ENCODE data around the gene KCNH5. TPM values are rescaled to one million over a fixed set of nuclear protein-coding genes. Genes with fewer than 3 reads are reported as not detected.

KCNH5 gene
- total RNA-seq, 1 experiment from 2014 or later, result 1.4 TPM

DNA sequence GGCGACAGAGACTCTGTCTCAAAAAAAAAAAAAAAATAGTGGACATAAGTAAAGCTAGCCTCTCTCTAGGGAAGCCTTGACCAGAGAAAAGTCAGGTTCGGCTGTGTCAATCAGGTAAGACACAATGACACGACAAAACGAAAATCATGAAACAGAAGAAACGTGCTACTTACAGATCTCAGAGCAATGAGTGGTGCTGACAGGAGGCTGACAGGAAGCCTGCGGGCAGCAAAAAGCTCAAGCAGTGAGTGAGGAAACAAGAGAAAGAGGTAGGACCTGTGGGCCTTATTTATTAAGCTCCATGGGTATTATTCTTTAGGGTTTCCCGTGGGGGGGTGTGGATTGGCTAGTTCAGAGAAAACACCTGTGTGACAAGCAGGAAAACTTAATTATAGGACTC lies 363.1 kb downstream of the KCNH5 start:
- Histone ChIP-seq H3K4me3 (no peak overlapping the region), H2AFZ (peak overlapping the region; percentile 25; the same call in 1 of the 2 replicates), H3K4me2 (peak overlapping the region; percentile 7; the same call in 1 of the 2 replicates), H3K36me3 (ENCODE audit: low read depth) (no peaks in the 10 kb centered on the region), H3K4me1 (replicated peaks; ENCODE audit: insufficient read depth) (peaks cover 8% of the 10 kb centered on the region), H3K79me2 (ENCODE audit: low read depth) (no peaks in the 10 kb centered on the region), H3K9me2 (ENCODE audit: insufficient read depth) (no peaks in the 10 kb centered on the region), H3K9me3 (ENCODE audit: insufficient read depth, low read depth) (no peaks in the 10 kb centered on the region), H3F3A (ENCODE audit: insufficient read depth, low read depth) (no peaks in the 10 kb centered on the region), H4K20me1 (ENCODE audit: insufficient read depth) (no peaks in the 10 kb centered on the region), H3K27me3 (ENCODE audit: insufficient read depth, low read depth) (no peaks in the 10 kb centered on the region), H3K27ac (no peak overlapping the region)
- no TSS peak for BruUV-seq (replicated peaks)
- TF ChIP-seq, protein P1, sequence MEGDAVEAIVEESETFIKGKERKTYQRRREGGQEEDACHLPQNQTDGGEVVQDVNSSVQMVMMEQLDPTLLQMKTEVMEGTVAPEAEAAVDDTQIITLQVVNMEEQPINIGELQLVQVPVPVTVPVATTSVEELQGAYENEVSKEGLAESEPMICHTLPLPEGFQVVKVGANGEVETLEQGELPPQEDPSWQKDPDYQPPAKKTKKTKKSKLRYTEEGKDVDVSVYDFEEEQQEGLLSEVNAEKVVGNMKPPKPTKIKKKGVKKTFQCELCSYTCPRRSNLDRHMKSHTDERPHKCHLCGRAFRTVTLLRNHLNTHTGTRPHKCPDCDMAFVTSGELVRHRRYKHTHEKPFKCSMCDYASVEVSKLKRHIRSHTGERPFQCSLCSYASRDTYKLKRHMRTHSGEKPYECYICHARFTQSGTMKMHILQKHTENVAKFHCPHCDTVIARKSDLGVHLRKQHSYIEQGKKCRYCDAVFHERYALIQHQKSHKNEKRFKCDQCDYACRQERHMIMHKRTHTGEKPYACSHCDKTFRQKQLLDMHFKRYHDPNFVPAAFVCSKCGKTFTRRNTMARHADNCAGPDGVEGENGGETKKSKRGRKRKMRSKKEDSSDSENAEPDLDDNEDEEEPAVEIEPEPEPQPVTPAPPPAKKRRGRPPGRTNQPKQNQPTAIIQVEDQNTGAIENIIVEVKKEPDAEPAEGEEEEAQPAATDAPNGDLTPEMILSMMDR (conservative IDR thresholded peaks at IDR 0.05), result no peak
- TF ChIP-seq EZH2 (IDR thresholded peaks at IDR 0.05; ENCODE audit: low read depth), result no peak
- DNase-seq, result no peak
- ChIA-PET POLR2A (ENCODE audit: unreplicated experiment) (no interaction called here), CTCF (no interaction called here)
- intact Hi-C loops (cut with micrococcal nuclease; ENCODE audit: unreplicated experiment), result loop anchor here (10.0 kb wide), 1 partner anchor 197 kb away; no protein-coding TSS in a partner anchor

DNA sequence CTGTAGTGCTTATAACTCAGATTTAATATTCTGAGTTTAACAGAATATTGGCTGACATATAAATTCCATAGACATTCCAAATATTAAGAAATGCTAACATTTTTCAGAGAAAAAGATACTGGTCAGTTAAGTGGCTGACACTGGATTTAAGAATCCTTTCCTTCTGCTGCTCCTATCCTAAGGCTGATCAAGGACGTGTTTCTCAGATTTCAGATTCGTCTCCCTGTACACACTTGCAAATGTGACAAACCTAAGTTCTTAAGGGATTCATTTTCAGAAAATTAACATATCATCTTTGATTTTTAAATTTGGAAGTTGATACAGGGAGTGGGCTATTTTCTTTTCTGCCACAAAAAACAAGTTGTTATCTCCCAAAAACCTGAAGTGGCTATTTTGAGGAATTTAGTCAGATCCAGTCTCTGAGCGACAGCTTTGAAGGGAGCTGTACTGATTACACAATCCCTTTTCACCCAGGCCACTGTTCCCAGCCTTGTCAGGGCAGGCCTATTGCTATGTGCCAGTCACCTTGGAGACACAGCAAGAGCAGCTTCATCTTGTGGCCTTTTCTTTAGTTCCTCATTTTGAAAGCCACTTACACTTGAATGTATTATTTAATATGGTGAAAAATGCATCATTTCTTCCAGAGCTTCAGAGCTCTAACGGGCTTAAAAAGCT lies 370.6 kb downstream of the KCNH5 start:
- no peaks in the 10 kb centered on the region for H3K4me1 ChIP-seq (replicated peaks; ENCODE audit: insufficient read depth)
- DNase-seq, result no peak
- no peak overlapping the region for H3K4me3 ChIP-seq
- no TSS peak for BruUV-seq (replicated peaks)
- H3K27ac ChIP-seq, result no peak overlapping the region
- intact Hi-C loops (cut with micrococcal nuclease; ENCODE audit: unreplicated experiment), result no loop called here
- H3K36me3 ChIP-seq (ENCODE audit: low read depth), result no peaks in the 10 kb centered on the region
- H4K20me1 ChIP-seq (ENCODE audit: insufficient read depth), result no peaks in the 10 kb centered on the region
- H3K4me2 ChIP-seq, result no peak overlapping the region
- CTCF ChIA-PET, result no interaction called here
- H2AFZ ChIP-seq, result no peak overlapping the region
- no peaks in the 10 kb centered on the region for H3F3A ChIP-seq (ENCODE audit: insufficient read depth, low read depth)
- H3K9me3 ChIP-seq (ENCODE audit: insufficient read depth, low read depth), result no peaks in the 10 kb centered on the region
- POLR2A ChIA-PET (ENCODE audit: unreplicated experiment), result no interaction called here
- no peaks in the 10 kb centered on the region for H3K27me3 ChIP-seq (ENCODE audit: insufficient read depth, low read depth)
- no peaks in the 10 kb centered on the region for H3K79me2 ChIP-seq (ENCODE audit: low read depth)
- TF ChIP-seq EZH2 (IDR thresholded peaks at IDR 0.05; ENCODE audit: low read depth), result no peak
- TF ChIP-seq, protein P1 (conservative IDR thresholded peaks at IDR 0.05), result no peak
- H3K9me2 ChIP-seq (ENCODE audit: insufficient read depth), result no peaks in the 10 kb centered on the region

DNA sequence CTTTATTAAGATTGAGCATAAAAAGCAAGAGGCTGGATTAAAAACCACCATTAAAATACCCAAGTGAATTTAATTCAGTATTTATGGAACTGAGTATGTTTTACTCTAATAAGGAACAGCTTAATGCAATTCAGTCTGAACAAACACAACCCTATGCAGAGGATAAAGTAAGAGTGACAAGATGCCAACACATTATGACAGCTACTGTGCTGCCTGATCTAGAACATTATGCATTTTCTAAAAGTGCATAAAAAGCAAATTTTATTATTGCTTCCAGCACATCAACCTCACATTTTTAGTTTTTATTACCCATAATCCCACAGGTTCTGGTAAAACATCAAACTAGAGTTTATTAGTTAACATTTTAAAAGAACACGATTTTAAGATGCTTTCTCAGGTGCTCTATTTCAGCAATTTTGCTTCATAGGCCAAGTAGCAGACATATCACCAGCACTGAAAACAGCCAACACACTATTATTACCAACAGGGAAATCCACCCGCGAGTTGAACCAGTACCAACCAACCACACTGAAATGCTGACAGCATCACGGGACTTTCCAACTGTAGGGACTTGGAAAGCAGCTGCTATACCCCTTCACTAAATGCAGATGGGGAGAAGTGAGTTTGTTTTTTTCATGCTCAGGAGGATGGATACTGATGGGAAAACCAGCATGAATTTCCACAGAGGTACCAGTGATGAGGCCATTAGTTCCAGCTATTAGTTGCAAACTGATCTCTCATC lies 372.1 kb downstream of the KCNH5 start:
- Histone ChIP-seq H3K4me2 (no peak overlapping the region), H3F3A (ENCODE audit: insufficient read depth, low read depth) (no peaks in the 10 kb centered on the region), H3K27me3 (ENCODE audit: insufficient read depth, low read depth) (no peaks in the 10 kb centered on the region), H4K20me1 (ENCODE audit: insufficient read depth) (no peaks in the 10 kb centered on the region), H2AFZ (no peak overlapping the region), H3K9me3 (ENCODE audit: insufficient read depth, low read depth) (no peaks in the 10 kb centered on the region), H3K9me2 (ENCODE audit: insufficient read depth) (no peaks in the 10 kb centered on the region), H3K79me2 (ENCODE audit: low read depth) (no peaks in the 10 kb centered on the region), H3K4me1 (replicated peaks; ENCODE audit: insufficient read depth) (no peaks in the 10 kb centered on the region), H3K4me3 (no peak overlapping the region), H3K36me3 (ENCODE audit: low read depth) (no peaks in the 10 kb centered on the region), H3K27ac (no peak overlapping the region)
- DNase-seq, result peak in 1 of 2 experiments; percentile 9
- ChIA-PET POLR2A (ENCODE audit: unreplicated experiment) (no interaction called here), CTCF (no interaction called here)
- no TSS peak for BruUV-seq (replicated peaks)
- intact Hi-C loops (cut with micrococcal nuclease; ENCODE audit: unreplicated experiment), result no loop called here
- no peak for TF ChIP-seq EZH2 (IDR thresholded peaks at IDR 0.05; ENCODE audit: low read depth)
- TF ChIP-seq, protein P1 (conservative IDR thresholded peaks at IDR 0.05), result no peak
